Measurements from ENCODE around the gene DPP9. TPM values are rescaled to one million over a fixed set of nuclear protein-coding genes. Genes with fewer than 3 reads are reported as not detected.

The DPP9 gene
- total RNA-seq, 1 donor from 2014 or later, result 111 TPM

- Mint-ChIP-seq H3K27ac (no peak overlapping the region), H3K36me3 (ENCODE audit: low read depth) (no peaks in the 10 kb centered on the region), H3K27me3 (peaks cover 21% of the 10 kb centered on the region), H3K4me3 (no peak overlapping the region), H3K4me1 (no peaks in the 10 kb centered on the region), H3K9me3 (no peaks in the 10 kb centered on the region)
- CTCF ChIA-PET, result interaction anchor here (1.4 kb wide), 1 partner anchor 51 kb away, joined by 5 read pairs; no protein-coding TSS in a partner anchor
- no peak for TF ChIP-seq CTCF (IDR thresholded peaks at IDR 0.05)
- intact Hi-C loops (cut with micrococcal nuclease), result no loop called here
- POLR2A ChIA-PET, result interaction anchor here (0.6 kb wide), 2 partner anchors 9 to 176 kb away, joined by 4 to 6 read pairs; no protein-coding TSS in a partner anchor
- ATAC-seq (ENCODE audit: low read depth) (no peak), DNase-seq (no peak)
Measured at GRCh38 chr19:4740092-4740491, 16.4 kb upstream of the DPP9 start.

- intact Hi-C loops (cut with micrococcal nuclease), result no loop called here
- no peaks in the 10 kb centered on the region for H3K36me3 Mint-ChIP-seq (ENCODE audit: low read depth)
- H3K4me1 Mint-ChIP-seq, result no peaks in the 10 kb centered on the region
- H3K27me3 Mint-ChIP-seq, result peaks cover 16% of the 10 kb centered on the region
- no peak for TF ChIP-seq CTCF (IDR thresholded peaks at IDR 0.05)
- H3K4me3 Mint-ChIP-seq, result no peak overlapping the region
- ATAC-seq (ENCODE audit: low read depth), result no peak
- H3K27ac Mint-ChIP-seq, result no peak overlapping the region
- CTCF ChIA-PET, result interaction anchor here (1.1 kb wide), 1 partner anchor 52 kb away, joined by 3 read pairs; the partner anchor contains the start of gene FEM1A
- POLR2A ChIA-PET, result no interaction called here
- DNase-seq, result no peak
- no peaks in the 10 kb centered on the region for H3K9me3 Mint-ChIP-seq
Measured at GRCh38 chr19:4738734-4739133, 15.1 kb upstream of the DPP9 start.

- POLR2A ChIA-PET, result interaction anchor here (0.6 to 1.1 kb wide), 2 partner anchors 53 to 972 kb away, joined by 3 to 4 read pairs; partner anchors contain the start of gene FEM1A
- ATAC-seq (ENCODE audit: low read depth) (no peak), DNase-seq (no peak)
- no peaks in the 10 kb centered on the region for H3K36me3 Mint-ChIP-seq (ENCODE audit: low read depth)
- H3K27ac Mint-ChIP-seq, result no peak overlapping the region
- no peak overlapping the region for H3K4me3 Mint-ChIP-seq
- no peaks in the 10 kb centered on the region for H3K4me1 Mint-ChIP-seq
- H3K9me3 Mint-ChIP-seq, result no peaks in the 10 kb centered on the region
- no peak for TF ChIP-seq CTCF (IDR thresholded peaks at IDR 0.05)
- H3K27me3 Mint-ChIP-seq, result peaks cover 11% of the 10 kb centered on the region
- intact Hi-C loops (cut with micrococcal nuclease), result no loop called here
- CTCF ChIA-PET, result interaction anchor here (1.1 kb wide), 1 partner anchor 53 kb away, joined by 3 read pairs; the partner anchor contains the start of gene FEM1A
Measured at GRCh38 chr19:4737955-4738600, 14.4 kb upstream of the DPP9 start.

- intact Hi-C loops (cut with micrococcal nuclease), result loop anchor here (2.0 to 5.0 kb wide), 2 partner anchors 118 to 177 kb away; no protein-coding TSS in a partner anchor
- ChIA-PET CTCF (interaction anchor here (1.7 to 5.0 kb wide), 3 partner anchors 55 to 73 kb away, joined by 4 to 50 read pairs (median 8); partner anchors contain the start of gene FEM1A), POLR2A (interaction anchor here (5.5 kb wide), 1 partner anchor 57 kb away, joined by 27 read pairs; the partner anchor contains the start of gene FEM1A)
- Mint-ChIP-seq H3K36me3 (ENCODE audit: low read depth) (no peaks in the 10 kb centered on the region), H3K4me1 (peaks cover 4% of the 10 kb centered on the region), H3K27me3 (peaks cover 7% of the 10 kb centered on the region), H3K27ac (no peak overlapping the region), H3K4me3 (no peak overlapping the region), H3K9me3 (no peaks in the 10 kb centered on the region)
- no peak for DNase-seq
- ATAC-seq (ENCODE audit: low read depth), result no peak
- no peak for TF ChIP-seq CTCF (IDR thresholded peaks at IDR 0.05)
Measured at GRCh38 chr19:4733755-4734345, 10.2 kb upstream of the DPP9 start.

GRCh38 chr19:4732680-4733114 is 9.1 kb upstream of the DPP9 start:
- ATAC-seq (ENCODE audit: low read depth), result peak; percentile 97
- ChIA-PET POLR2A (interaction anchor here (5.5 kb wide), 1 partner anchor 59 kb away, joined by 27 read pairs; the partner anchor contains the start of gene FEM1A), CTCF (interaction anchor here (0.7 to 5.0 kb wide), 5 partner anchors 47 to 299 kb away, joined by 3 to 50 read pairs (median 6); partner anchors contain the start of gene FEM1A)
- intact Hi-C loops (cut with micrococcal nuclease), result loop anchor here (1.0 to 5.0 kb wide), 5 partner anchors 59 to 299 kb away; partner anchors contain the start of gene FEM1A
- TF ChIP-seq CTCF (IDR thresholded peaks at IDR 0.05), result no peak
- Mint-ChIP-seq H3K9me3 (no peaks in the 10 kb centered on the region), H3K27ac (no peak overlapping the region), H3K27me3 (peaks cover 3% of the 10 kb centered on the region), H3K4me1 (peaks cover 4% of the 10 kb centered on the region), H3K4me3 (peak overlapping the region; percentile 36), H3K36me3 (ENCODE audit: low read depth) (no peaks in the 10 kb centered on the region)
- DNase-seq, result peak; percentile 29

All from activated B cell treated with CpG ODN at 0.5 μM for 24 hours (primary cell).